H4 (cell line): Measurements from ENCODE around the gene ZNF516. TPM values are rescaled to one million over a fixed set of nuclear protein-coding genes. Genes with fewer than 3 reads are reported as not detected.

Source experiments
- DNase-seq: peaks from one replicate; pipeline ENCODE4 v3.0.0-alpha.2; 2015; ENCODE audit warnings: low spot score
- total RNA-seq: library from RNA; depleted of rRNA; stranded (reverse); fragments of >200 nt; shearing (Covaris generic); gene quantifications from 2 replicates; pipeline ENCODE4 v1.2.3, GENCODE V29; 2014

ZNF516 gene
- total RNA-seq, 1 experiment from 2014 or later, result 7.0 TPM

DNA sequence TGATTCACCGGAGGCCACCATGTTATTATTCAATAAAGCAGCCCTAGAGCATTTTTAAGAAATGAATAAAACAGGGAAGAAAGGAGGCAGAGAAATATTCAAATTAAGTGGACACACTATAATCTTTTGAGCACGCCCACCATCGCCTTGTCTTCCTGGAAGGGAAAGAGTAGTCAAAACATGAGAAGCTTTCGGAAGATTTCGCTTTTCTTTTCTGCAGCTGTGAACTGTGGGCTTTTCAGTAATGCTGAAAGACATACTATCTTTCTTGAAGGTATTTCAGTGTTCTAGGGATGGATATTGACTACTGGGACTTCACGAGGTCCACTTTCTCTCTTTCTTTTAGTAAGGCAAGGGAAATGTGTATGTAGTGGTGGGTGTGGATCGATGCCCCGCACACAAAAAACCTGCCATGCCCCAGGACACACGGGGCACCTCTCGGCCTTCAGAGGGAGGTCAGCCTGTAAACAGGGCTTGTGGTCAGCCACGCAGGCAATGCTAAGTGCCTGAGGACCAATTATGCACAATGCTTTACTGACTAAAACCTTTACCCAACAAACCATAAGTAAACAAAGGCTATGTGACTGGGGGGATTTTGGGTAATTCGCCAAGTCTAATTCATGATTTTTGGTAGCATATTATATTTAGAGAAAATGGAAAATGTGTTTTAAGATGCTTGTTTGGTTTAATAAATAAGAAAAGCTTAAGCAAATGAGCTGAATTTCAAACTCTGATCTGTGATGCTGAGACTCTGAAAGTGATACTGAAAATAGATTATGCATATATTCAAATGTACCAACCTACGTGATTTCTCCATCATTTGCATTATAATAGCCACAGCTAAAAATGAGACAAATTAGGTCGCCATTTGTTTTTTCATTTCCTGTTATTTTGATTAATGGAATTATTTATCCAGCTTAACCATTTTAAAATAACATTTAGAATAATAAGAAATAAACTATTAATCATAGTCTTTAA lies 130.5 kb downstream of the ZNF516 start:
- DNase-seq, result no peak

DNA sequence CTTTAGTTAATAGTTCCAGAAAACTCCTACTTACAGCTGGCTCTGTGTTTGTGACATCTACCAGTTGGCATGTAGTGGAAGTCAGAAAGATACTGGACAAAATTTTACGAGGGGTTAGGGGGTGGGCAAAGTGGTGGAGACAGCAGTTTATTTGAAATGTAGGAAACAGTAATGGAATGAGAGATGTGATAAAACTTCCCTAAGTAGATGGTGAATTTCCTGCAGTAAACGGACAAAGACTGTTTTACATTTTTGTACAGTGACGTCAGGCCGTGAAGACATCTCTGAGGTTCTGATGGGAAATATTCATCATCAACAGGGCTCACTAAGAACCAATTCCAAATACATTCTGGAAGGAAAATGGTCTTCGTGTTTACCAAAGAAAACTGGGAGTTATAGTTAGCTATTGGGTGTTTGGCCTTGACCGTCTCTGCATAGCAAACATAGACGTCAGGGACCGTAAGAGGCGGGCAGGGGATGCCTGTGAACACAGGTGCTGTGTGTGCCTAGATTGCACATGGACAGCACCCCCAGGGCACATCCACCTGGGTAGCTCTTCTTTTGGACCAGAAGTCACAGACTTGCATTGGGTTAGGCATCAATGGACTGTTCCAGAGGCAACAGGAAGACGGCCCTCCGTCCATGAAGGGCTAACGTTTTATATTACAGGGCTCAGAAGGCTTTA lies 131.5 kb downstream of the ZNF516 start:
- DNase-seq, result no peak

DNA sequence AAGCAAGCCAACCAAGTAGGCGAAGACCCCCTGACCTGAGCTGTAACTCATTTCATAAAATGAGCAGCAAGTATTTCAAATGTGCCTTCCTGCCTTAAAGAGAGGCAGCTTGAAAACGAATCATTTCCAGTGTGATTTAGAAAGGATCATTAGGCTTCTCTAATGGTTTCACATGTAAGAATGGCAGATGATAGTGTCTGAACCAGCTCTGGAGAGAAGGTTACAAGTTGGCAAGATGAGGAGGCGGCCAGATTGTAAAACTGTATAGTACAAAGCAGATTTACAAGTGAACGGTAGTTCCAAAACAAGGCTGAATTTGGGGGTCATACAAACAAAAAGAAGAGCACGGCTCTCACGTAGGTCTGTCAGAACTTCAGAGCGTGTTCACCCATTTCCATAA lies 132.4 kb downstream of the ZNF516 start:
- no peak for DNase-seq

DNA sequence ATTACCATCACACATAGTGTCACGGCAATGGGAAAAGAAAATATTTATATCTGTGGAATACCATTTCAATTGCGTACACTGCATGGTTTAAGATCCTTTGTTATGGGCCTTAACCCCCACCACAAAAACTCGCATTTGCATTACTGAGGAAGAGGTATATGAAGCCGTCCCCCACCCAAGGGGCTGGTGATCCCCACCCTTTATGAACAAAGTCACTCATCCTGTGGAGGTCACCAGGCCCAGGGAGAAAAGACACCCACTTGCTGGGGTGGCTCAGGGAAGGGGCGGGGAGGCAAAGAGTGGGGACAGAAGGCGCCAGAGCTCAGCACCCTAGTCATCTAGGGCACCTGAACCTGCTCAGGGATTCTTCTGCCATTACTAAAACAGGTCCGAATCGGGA lies 133.8 kb downstream of the ZNF516 start:
- no peak for DNase-seq

DNA sequence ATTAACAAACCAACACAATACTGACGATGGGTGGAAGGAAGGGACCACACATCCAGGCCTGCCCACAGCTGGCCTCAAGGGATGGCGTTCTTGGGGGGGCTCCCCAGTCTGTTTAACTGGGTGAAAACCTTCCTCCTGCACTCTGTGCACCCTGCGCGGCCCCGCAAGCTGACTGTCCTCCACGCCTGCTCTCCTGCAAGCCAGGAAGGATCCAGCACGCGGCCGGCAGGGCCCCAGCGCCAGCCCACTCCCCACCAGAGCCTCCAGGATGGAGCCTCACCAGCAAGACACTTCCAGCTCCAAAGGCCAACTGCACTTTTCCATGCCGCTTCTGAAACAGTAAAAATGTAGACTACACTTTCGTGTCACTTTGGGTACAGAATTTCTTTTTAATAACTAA lies 135.1 kb downstream of the ZNF516 start:
- no peak for DNase-seq

DNA sequence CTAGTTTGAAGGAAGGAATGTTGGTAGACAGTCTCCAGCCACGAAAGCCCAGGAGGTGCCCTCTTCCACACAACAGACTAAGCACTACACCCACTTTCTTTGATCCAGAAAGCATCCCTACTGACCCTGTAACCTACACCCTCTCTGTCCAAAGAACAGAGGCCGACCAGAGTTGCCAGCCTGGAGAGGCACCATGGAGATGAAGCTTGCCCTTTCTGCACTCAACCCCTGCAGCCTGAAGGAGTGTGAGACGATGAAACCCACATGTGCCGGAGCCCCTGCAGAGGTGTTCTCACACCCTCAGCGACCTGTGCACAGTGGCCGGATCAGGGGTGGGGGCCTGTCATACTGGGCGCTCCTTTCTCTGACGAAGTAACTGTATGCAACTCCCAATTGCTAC lies 136.3 kb downstream of the ZNF516 start:
- no peak for DNase-seq

DNA sequence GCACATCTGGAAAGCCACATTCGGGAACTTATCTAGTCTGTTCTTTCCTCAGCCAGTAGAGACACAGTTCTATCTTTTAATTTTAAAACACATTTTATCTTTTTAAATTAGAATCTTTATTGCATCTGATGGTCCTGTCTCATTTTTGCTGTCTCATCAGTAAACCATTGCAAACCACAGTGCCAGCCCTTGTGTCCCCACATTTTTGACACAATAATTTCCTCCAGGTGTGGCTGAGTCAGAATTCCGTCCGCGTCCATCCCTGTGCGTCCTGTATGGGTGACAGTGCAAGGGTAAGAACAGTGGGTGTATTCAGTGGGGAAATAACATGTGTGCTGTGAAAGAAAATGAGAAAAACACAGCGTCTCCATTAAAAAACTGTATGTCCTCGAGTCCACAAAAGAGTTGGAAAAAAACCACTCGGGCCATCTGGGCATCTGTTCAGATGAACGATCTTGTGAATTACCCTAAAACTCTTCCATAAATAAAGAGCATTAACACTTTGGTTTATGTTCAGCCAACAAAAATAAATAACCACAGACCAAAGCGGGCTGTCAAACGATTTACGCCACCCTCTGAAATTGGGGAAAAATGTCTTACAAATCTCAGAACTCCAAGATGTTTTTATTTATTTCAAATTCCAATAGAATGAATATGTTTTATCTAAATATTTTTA lies 137.3 kb downstream of the ZNF516 start:
- DNase-seq, result no peak

DNA sequence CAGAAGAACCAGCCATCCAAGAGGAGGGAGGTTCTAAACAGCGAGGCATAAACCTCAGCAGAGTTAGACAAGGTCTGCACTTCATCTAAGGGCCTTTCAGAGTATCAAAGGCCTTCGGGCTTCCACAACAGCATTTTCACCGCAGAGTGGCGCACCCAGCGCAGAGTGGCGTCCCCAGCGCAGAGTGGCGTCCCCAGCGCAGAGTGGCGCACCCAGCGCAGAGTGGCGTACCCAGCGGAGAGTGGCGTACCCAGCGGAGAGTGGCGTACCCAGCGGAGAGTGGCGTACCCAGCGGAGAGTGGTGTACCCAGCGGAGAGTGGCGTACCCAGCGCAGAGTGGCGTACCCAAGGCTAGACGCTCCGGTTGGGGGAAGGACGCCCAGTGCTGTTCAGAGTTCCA lies 137.9 kb downstream of the ZNF516 start:
- DNase-seq, result no peak

DNA sequence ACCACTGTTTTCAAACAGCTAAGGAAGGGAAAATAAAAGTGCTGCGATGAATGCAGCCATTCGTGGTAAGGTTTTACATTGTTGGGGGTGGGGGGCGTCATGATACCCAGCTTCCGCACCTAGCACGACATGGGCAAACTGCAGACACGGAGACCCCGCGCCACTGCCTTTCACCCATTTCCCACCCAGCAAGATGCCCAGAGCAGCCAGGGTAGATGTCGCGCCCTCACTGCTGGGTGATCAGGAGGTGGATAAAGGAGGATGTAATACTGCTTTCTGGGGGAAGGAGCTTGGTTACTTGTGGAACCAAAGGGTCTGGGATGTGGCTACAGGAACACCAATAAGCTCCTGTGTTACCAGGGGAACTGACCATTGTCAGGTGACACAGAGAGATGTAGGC lies 138.4 kb downstream of the ZNF516 start:
- no peak for DNase-seq

DNA sequence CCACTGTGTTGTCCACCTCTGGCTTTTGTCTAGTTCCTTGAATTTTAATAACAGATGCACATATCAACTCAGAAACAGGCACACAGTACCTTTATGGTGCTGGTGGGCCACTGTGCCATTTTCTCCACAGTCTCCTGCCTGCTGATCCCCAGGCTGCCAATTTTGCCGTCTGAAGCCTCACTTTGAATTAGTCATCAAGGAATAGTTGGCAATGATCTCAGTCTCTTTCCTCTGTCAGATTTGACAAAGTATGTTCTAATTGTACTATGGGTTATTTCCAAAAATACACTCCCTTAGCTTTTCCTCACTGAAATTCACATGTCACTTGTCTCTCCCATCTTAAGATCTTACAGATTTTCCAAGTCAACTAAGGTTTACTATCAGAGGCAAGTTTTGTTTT lies 140.7 kb downstream of the ZNF516 start:
- no peak for DNase-seq

DNA sequence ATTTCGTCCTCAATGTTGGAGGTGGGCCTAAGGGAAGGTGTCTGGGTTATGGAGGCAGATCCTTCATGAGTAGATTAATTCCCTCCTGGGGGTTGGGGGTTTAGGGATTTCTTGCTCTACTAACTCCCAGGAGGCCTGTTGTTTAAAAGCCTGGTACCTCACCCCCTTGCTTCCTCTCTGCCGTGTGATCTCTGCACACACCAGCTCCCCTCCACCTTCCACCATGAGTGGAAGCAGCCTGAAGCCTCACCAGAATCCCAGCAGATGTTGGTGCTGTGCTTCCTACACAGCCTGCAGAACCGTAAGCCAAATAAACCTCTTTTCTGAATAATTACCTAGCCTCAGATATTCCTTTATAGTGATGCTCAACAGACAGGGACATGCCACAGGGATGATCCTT lies 141.5 kb downstream of the ZNF516 start:
- no peak for DNase-seq

DNA sequence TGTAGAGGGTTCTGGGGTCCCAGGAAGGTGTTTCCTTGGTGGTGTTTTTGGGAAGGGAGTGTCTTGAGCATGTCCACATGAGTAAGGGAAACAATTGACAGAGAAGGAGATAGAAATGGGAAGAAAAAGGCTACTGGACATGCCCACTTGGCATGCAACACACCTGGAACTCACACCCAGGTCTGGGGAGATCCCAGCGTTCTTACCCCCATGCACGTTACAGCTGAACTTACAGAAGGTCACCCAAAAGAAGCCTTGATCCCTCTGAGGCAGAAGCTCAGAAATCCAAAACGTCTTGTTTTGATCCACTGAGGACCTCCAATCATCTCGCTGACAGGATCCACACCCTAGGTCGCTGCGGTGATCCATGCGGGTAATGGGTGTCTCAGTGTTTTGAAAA lies 142.0 kb downstream of the ZNF516 start:
- DNase-seq, result no peak

DNA sequence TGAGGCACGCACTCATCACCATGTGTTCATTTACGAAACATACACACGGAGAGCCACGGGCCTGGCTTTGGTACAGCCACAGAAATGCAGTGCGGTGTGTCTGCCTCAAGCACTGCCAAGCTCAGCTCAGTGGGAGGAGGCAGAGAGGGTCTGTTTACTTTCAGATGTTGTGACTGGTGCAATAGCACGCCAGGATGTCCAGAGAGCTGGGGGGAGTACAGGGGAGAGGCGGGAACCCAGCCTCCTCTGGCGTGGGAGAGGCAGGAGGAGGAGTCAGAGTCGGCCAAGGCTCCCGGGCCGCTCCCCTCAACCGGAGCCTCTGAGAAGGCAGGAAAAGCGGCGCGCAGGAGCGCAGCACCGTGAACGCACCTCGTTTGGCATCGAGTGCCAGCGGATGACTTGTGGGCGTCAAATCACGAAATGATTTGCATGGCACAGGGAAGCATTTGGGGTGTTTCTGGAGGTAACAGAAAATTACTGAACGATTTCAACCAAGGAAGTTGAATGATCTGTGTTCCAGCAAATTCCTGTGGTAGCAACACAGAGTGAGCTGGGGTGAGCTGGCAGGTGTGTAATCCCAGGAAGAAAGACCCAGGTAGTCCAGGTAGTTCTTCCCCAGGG lies 143.0 kb downstream of the ZNF516 start:
- peak; percentile 29 for DNase-seq

DNA sequence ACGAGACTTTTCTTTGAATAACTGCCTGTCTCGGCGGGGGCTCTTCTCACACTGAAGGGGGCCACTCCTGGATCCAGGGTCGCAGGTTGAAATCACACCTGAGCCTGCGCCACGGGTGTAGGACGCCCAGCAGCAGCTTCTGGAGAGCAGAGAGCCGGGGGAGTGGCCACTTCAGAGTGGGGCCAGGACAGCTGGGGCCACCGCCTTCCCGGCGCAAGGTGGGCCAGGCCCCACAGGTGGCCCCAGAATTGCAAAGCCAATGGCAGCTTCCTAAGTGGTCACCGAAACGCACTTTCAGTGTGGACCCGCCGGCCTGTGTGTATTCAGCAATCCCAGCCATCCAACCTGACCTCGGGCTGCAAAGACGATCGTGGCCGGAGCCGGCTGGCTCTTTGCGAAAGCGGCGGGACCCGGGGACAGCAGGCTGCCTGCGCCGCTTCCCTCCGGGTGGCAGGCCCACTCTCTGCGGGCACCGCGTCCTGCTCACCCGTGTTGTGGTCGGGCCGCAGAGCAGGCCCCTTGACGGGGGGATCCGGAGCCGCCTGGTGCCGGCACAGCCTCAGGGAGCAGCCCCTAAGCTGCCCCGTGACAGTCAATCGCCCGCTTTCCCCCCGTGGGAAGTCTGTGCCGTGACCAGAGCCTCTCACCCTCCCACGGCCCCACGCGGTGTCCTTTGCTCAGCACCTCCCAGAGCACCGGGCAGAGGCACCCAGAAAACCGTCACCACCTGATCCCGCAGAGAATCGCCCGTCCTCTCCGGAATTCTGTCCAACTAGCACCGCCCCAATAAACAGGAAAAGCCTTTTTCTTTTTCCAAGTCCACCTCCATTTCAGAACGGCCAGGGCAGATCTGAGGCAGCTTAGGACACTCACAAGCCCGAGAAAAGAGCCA lies 144.7 kb downstream of the ZNF516 start:
- DNase-seq, result no peak

DNA sequence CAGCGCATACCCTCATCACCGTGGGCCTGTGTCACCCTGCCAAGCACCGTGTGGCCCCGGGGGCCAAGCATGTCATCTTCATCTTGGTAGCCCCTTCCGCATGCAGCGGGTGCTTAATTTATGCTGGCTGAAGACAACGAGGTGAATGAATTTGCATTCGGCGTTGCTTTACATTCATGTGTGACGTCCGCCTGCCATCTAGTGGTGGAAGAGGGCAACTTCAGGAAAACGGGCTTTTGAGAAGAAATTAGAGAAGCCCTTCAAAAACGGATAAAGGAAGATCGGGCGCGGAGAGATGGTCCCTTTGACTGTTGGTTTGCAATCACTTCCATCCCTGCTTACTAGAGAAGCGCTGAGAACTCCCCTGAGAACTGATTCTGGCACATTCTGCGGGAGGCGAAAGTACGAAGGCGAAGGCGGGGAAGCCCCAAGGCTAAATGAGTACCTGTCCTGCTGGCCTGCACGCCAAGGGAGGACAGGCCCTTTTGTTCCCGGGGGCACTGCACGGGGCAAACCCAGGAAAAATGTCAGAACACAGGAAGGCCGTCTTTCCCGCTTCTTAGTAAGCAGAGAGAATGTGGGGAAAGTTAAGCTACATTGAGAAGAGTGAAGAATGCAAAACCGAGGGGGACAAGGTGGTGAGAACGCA lies 145.9 kb downstream of the ZNF516 start:
- DNase-seq, result peak; percentile 70

DNA sequence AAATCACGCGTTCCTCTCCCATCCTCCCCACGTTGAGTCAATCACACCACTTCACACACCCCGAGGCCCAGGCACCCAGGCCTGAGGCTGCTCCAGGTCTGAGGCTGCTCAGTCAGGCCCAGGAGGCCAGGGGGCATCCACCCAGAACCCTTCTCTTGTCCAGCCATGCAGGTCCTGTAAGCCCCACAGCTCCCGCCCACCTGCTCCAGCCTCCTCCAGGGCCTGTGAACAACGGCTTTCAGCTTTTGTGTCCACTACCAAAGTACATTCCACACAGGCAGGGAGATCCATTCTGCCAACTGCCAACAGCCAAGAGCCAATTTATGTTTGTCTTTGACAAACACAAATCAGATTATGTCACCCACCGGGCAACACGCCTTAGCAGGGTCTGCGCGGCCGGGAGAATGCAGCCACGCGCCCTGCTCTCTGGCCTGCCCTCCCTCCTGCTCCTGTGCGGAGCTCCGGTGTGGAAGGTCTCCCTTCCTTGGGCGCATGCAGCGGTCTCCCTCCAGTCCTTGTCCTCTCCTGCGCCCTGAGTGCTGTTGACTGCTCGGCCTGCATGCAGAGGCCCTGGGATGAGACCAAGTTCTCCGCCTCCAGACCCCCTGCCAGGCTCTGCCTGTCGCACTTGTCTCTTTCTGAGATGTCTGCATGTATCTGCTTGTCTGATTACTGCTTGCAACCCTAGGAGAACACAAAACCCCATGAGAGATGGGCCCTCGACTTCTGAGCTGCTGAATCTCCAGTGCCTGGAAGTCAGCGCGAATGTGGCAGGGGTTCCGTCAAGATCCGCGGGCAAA lies 146.6 kb downstream of the ZNF516 start:
- no peak for DNase-seq

DNA sequence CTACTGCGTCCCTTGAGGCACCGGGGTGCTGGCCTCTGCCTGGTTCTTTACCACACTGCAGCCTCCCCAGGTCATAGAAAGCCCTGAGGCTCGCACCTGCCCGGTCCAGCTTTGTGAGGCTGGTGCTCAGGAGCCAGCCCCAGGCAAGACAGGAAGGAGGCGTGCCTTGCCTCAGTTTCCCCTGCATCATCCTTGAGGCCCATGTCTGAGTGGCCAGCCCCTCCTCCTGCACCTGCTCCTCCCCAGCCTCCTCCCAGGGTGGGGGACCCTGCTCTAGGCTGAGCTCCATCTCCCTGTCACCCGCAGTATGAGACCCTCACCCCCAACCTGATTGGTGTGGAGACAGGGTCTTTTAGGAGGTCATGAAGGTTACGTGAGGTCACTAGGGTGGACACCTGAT lies 147.7 kb downstream of the ZNF516 start:
- no peak for DNase-seq

DNA sequence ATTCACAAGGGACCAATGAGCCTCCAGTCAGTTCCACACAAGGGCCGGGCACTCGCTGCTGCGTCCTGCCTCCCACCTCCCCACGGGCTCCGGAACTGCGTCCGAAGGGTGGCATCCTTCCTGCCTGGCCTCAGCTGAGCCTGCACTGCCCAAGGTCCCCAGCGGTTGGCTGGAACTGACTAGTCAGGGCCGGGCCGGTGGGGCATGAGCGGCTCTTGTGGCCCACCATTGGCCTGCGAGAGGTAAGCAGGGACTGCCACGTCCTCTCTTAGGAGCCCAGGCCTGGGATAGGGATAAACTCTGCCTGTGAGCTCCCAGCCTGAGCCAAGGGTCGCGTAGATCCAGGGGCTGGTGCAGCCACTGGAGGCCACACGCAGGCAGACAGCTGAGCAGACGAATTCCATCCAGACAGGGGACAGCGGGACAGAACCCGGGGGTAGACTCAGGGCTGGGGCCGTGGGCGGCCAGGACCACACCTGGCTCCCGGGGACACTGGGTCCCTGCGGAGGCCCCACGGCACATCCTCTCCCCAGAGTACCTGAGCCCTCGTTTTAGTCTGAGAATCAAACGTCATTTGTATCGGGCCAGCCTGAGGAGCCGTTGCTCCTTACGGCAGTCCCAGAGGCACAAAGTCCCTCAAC lies 148.4 kb downstream of the ZNF516 start:
- no peak for DNase-seq

DNA sequence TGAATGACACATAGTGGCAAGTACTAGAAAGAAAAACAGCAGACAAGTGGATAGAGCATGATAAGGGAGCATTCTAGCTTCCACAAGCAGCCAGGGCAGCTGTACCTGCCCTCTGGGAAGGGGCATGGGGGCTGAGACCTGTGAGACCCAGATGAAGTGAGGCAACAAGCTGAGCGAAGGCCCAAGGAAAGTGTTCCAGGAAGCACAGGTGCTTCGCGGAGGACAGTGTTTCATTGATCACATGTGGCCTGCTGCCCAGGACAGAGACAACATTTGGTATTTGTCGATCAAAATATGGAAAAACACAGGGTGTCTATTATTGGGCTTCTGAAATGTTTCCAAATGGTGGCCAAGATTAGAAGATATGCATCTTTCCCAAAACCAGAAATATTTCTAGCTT lies 149.1 kb downstream of the ZNF516 start:
- no peak for DNase-seq
